NCI-H2196 (cell line): Measurements from ENCODE around the gene POLK.
"Not testable (repeated sequence)": the region's sequence is repeated elsewhere in the genome, so short reads cannot be mapped to it uniquely, and the experiment has no call there.

ENCODE experiments used
- DNase-seq: peaks from one replicate; lab custom pipeline; 2025; ENCODE audit not compliant: unreplicated experiment; lab: John Stamatoyannopoulos, UW

The POLK gene

DNA sequence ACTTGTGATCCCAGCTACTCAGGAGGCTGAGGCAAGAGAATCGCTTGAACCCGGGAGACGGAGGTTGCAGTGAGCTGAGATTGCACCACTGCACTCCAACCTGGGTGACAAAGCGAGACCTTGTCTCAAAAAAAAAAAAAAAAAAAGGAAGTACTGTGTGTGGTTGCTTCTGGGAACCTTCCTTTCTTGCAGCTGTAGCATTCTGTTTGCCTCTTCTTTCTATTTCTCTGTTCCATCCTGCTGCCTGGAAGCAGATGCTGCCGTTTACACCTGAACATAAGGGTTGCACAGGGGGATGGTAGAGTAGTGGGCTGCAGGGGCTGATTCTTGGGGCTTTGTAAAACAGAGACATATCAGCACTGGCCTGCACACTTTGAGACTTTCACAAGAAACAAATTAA is 95.7 kb downstream of the POLK start:
- DNase-seq, result not testable (repeated sequence)

- no peak for DNase-seq
Measured at GRCh38 chr5:75608870-75609269, 97.2 kb downstream of the POLK start.

DNA sequence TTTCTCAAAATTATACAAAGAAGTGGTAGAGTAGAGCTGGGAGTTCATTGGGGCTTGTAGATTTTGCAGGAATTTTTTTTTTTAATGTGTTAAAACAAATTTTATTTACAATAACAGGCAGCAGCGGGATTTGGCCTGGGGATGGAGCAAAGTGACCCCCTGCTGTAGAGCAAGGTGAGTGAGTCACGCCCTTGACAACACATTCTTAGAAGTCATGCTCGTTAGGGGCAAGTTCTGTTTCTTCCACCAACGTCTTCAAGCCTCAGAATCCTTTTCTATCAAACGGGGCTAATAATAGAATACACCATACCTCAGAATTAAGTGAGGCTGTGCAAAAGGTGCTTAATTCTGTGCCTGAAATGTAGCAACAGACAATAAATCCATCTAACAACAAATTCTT is 98.5 kb downstream of the POLK start:
- no peak for DNase-seq

DNA sequence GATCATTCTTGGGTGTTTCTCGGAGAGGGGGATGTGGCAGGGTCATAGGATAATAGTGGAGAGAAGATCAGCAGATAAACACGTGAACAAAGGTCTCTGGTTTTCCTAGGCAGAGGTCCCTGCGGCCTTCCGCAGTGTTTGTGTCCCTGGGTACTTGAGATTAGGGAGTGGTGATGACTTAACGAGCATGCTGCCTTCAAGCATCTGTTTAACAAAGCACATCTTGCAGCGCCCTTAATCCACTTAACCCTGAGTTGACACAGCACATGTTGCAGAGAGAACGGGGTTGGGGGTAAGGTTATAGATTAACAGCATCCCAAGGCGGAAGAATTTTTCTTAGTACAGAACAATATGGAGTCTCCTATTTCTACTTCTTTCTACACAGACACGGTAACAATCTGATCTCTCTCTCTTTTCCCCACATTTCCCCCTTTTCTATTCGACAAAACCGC is 99.2 kb downstream of the POLK start:
- not testable (repeated sequence) for DNase-seq

GRCh38 chr5:75611311-75612225 is 99.9 kb downstream of the POLK start, which contains the start of gene ANKDD1B:
Gene ANKDD1B (plus strand): TSS chr5:75611453. CDS start chr5:75611635, 182 bp downstream.
- DNase-seq, result no peak

DNA sequence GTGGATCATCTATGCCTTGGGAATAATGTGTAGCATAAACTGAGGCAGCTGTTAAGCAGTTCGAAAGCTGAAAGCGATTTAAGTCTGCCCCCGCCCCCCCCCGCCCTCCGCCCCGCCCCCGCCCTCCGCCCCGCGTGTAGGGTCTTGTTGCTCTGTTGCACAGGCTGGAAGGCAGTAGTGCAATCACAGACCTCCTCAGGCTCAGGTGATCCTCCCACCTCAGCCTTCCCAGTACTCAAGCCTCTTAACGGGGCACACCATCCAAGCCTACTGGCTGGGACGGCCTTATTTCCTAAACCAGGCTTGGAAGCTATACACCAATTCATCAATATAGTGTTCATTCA is 100.5 kb downstream of the POLK start:
- no peak for DNase-seq

DNA sequence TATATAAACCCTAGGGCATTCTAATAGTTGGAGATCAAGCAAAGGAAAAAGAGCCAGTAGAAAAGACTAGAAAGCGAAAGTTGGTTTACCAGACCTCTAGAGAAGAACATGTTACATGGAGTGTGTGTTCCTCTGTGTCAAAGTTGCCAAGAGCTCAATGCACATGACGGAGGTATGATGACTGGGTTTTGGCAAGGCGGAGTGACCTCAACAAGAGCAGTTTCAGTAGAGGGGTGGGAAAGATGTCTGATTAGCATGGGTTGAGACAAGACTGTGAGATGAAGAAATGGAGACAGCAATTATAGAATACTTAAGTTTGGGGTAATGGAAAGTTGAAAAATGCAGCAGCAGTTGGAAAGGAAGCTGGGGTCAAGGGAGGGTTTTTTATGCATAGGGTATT is 101.2 kb downstream of the POLK start:
- DNase-seq, result no peak

- DNase-seq, result no peak
Measured at GRCh38 chr5:75614176-75614575, 102.5 kb downstream of the POLK start.

- DNase-seq, result no peak
Measured at GRCh38 chr5:75616371-75616881, 104.7 kb downstream of the POLK start.

GRCh38 chr5:75616971-75617621 is 105.4 kb downstream of the POLK start:
- DNase-seq, result no peak

GRCh38 chr5:75617736-75618352 is 106.2 kb downstream of the POLK start:
- DNase-seq, result no peak

GRCh38 chr5:75620184-75620959 is 108.7 kb downstream of the POLK start:
- DNase-seq, result no peak

DNA sequence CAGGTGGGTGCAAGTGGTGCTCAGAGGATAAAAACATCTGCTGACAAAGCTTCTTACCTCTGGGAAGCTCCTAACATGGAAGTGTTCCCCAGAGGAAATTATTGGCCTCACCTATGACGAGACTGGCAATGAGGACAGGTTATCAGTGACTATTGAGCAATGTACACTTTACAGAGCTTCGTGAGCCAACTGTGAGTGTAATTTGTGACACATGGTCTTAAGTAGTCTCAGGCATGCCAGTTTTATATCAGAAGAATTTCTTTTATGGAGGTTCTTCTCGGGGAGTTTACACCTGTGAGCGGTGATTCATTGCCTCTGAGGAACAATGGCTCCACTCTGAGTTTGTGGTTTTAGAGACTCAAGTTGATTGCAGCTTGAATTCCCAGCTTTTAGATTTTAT is 110.9 kb downstream of the POLK start:
- no peak for DNase-seq

DNA sequence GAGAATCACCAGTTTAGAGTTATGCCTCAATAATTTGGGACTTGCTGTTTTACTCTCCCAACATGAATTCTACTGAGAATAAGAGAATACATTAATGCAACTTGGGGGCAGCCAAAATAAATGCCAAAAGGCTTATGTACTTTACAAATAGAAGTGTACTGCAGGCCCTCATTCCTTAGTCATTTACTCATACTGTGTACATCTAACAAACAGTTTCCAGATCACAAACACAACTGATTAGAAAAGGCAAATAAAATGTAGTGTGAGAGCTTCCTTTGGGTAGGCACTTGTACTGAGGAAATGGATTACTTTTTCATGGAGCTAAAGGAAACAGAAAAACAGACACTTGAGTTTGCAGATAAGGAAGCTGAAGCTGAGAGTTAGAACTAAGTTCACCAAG is 112.2 kb downstream of the POLK start:
- DNase-seq, result no peak

- no peak for DNase-seq
Measured at GRCh38 chr5:75626959-75627358, 115.3 kb downstream of the POLK start.

DNA sequence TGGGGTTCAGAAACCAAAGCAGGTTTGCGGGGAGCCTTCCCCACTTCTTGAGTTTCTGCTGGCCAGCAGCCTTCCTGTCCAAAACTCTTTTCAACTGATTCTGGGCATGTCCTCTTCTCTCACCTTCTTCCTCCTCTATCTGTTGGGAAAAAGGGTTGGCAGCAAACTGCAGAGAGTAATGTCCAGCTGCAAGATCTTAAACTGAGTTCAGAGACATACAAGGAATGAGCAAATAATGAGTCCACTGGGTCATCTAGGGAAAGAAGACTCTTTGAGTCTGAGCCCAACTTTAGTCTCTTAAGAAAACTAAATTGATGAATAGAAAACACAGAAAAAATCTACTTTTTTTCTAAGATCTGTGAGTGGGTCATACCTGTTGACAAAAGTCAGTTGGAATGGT is 116.1 kb downstream of the POLK start:
- DNase-seq, result no peak

GRCh38 chr5:75630875-75631274 is 119.2 kb downstream of the POLK start:
- DNase-seq, result no peak

- DNase-seq, result no peak
Measured at GRCh38 chr5:75632321-75632720, 120.6 kb downstream of the POLK start.

GRCh38 chr5:75637949-75638348 is 126.3 kb downstream of the POLK start:
- DNase-seq, result no peak

DNA sequence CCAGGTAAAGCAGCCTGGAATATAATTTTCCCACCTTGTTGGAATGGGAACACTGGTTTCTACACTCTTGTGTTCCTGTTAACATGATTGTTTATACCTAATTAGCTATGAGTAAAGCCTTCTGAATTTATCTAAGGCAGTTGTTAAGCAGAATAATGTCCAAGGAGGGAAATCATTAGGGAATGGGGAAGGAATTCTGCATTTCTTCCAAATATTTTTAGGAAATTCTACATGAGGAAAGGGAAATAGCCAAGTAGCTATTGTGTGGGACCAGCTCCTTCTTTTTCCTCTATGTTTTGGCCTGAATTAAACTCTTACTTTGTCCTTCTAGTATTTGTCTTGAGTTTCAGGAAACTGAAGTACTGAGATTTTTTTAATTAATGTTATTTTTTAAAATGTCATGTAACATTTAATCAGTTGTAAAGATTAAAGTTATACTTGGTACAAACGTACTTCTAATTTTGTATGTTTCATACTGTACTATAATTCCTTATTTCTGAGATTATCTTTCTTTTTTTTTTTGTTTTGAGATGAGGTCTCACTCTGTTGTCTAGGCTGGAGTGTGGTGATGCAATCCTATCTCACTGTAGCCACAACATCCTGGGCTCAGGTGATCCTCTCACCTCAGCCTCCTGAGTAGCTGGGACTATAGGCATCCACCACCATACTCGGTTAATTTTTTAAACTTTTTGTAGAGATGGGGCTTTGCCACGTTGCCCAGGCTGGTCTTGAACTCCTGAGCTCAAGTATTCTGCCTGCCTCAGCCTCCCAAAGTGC is 128.0 kb downstream of the POLK start:
- DNase-seq, result no peak
